K562 (cell line): ENCODE measurements around the gene SLC30A7. TPM values are rescaled to one million over a fixed set of nuclear protein-coding genes. Genes with fewer than 3 reads are reported as not detected.
A peak's percentile ranks its signal among the peaks of the same experiment; 100 is the strongest.

ENCODE experiments used
- ATAC-seq: fragments of 200-7000 bp; cut with Tn5 transposase; 3 replicates; pipeline ENCODE4 v1.9.1; 2020; ENCODE audit warnings: moderate library complexity
- BruUV-seq: library from RNA; stranded (reverse); fragments of 400-500 nt; replicated peaks from 2 replicates; lab custom pipeline; 2021; lab: Mats Ljungman, UMichigan
- CTCF ChIA-PET: fragments of 300-600 bp; formaldehyde crosslinking; extraction: SDS; loops from one replicate; lab custom pipeline; 2021; ENCODE audit warnings: low intra/inter-chr PET ratio; lab: Yijun Ruan, JAX
- POLR2A ChIA-PET: fragments of 300-600, 350-650 bp; sonication (Branson Sonifier 250); formaldehyde crosslinking; extraction: SDS; loops from one replicate; lab custom pipeline; 2021; ENCODE audit warnings: antibody characterized with exemption, inconsistent platforms; lab: Yijun Ruan, JAX
- DNase-seq, 4 experiments: peaks; one replicate each; pipeline versions ENCODE4 v3.0.0 to v3.0.0-alpha.2; 2011 to 2018; ENCODE audit warnings: low spot score in 3 of 4, mixed read lengths in 3 of 4; ENCODE audit errors: extremely low read depth in 1 of 4
- FAIRE-seq: peaks from 2 replicates; lab custom pipeline; 2011; peaks lifted over from hg19 to GRCh38; lab: Jason Lieb, UNC
- H2AFZ ChIP-seq: 2 replicates; pipeline ENCODE4 v1.6.0; 2011; ENCODE audit warnings: low read depth, low read length, control low read depth, inconsistent platforms
- H3K27ac ChIP-seq: fragments of 200-600 bp; 3 replicates; pipeline ENCODE4 v1.8.0; 2011; ENCODE audit warnings: low read depth, mild to moderate bottlenecking, control low read depth, inconsistent platforms, low read length, moderate library complexity, mixed read lengths; ENCODE audit errors: extremely low read depth
- H3K27me3 ChIP-seq, 2 experiments: fragments of 300-600 bp in 1 of 2; 2 replicates in 1 of 2; 3 replicates in 1 of 2; pipeline versions ENCODE4 v1.6.0 to v1.8.0; 2011; ENCODE audit warnings: inconsistent platforms in 2 of 2, low read length in 2 of 2, mild to moderate bottlenecking in 1 of 2, mixed read lengths in 1 of 2, moderate library complexity in 1 of 2; ENCODE audit not compliant: control insufficient read depth in 2 of 2, insufficient read depth in 2 of 2
- H3K36me3 ChIP-seq: fragments of 300-600 bp; 3 replicates; pipeline ENCODE4 v1.8.0; 2011; ENCODE audit warnings: mild to moderate bottlenecking, low read length, inconsistent platforms; ENCODE audit not compliant: control insufficient read depth, insufficient read depth
- H3K4me1 ChIP-seq, 2 experiments: fragments of 200-600 bp in 1 of 2; replicated peaks in 1 of 2; 2 replicates in 1 of 2; 3 replicates in 1 of 2; pipeline versions ENCODE4 v1.5.1 to v1.8.0; 2011; ENCODE audit warnings: inconsistent platforms in 2 of 2, low read length in 2 of 2, mild to moderate bottlenecking in 1 of 2, mixed read lengths in 1 of 2, moderate library complexity in 1 of 2; ENCODE audit not compliant: control insufficient read depth in 2 of 2, insufficient read depth in 2 of 2
- H3K4me2 ChIP-seq: 2 replicates; pipeline ENCODE4 v1.6.1; 2011; ENCODE audit warnings: low read length, control low read depth, inconsistent platforms, mixed read lengths; ENCODE audit not compliant: insufficient read depth
- H3K4me3 ChIP-seq: fragments of 200-600 bp; sonication (generic), shearing (Covaris generic); 2 replicates; pipeline ENCODE4 v1.5.1; 2016; ENCODE audit warnings: control low read depth, inconsistent platforms
- H3K79me2 ChIP-seq: fragments of 200-600 bp; 3 replicates; pipeline ENCODE4 v1.8.0; 2011; ENCODE audit warnings: low read length, inconsistent platforms; ENCODE audit not compliant: control insufficient read depth, insufficient read depth
- H3K9ac ChIP-seq, 2 experiments: 2 replicates each; pipeline versions ENCODE4 v1.6.0 to v1.6.1; 2011; ENCODE audit warnings: low read depth in 2 of 2, low read length in 2 of 2, control low read depth in 1 of 2, inconsistent platforms in 1 of 2, mild to moderate bottlenecking in 1 of 2, mixed read lengths in 1 of 2; ENCODE audit not compliant: insufficient read depth in 1 of 2
- H3K9me1 ChIP-seq: one replicate; pipeline ENCODE4 v1.6.0; 2011; ENCODE audit warnings: inconsistent platforms, mild to moderate bottlenecking, low read length, moderate library complexity; ENCODE audit not compliant: control insufficient read depth, insufficient read depth
- H3K9me3 ChIP-seq: replicated peaks from 2 replicates; pipeline ENCODE4 v1.5.1; 2011; ENCODE audit warnings: low read depth, low read length, inconsistent platforms; ENCODE audit not compliant: control insufficient read depth, insufficient read depth
- H4K20me1 ChIP-seq: replicated peaks from 2 replicates; pipeline ENCODE4 v1.6.1; 2011; ENCODE audit warnings: low read length, inconsistent platforms, mixed read lengths; ENCODE audit not compliant: control insufficient read depth, insufficient read depth
- ASH1L ChIP-seq: fragments of 450-650 bp; IDR thresholded peaks from 2 replicates; pipeline ENCODE4 v1.6.1; 2018; ENCODE audit warnings: borderline replicate concordance, mild to moderate bottlenecking, low read depth; ENCODE audit not compliant: partially characterized antibody
- ATF4 ChIP-seq: fragments of 450-650 bp; formaldehyde crosslinking; IDR thresholded peaks from 2 replicates; pipeline ENCODE4 v1.4.0; 2022; ENCODE audit warnings: mild to moderate bottlenecking, moderate library complexity
- E2F1 ChIP-seq: sonication (generic); formaldehyde crosslinking; IDR thresholded peaks from 2 replicates; pipeline ENCODE4 v1.8.1; 2023; ENCODE audit warnings: mild to moderate bottlenecking, missing genetic modification reagents, moderate library complexity
- MEF2A ChIP-seq: IDR thresholded peaks from 2 replicates; pipeline ENCODE4 v1.6.1; 2011; ENCODE audit warnings: low read depth, mild to moderate bottlenecking, low read length, moderate library complexity; ENCODE audit not compliant: control insufficient read depth
- MYC ChIP-seq, 2 experiments: fragments of 250-450 bp in 1 of 2; sonication (Bioruptor Pico) in 1 of 2; IDR thresholded peaks; 2 replicates each; pipeline versions ENCODE4 v1.5.1 to v1.6.1; 2012 to 2021; ENCODE audit warnings: low read depth in 2 of 2, borderline replicate concordance in 1 of 2, improper control_type of control experiment in 1 of 2, low read length in 1 of 2, mild to moderate bottlenecking in 1 of 2, moderate library complexity in 1 of 2
- NCOA1 ChIP-seq: fragments of 450-650 bp; IDR thresholded peaks from 2 replicates; pipeline ENCODE4 v1.6.1; 2016; ENCODE audit warnings: low read depth
- NR2F6 ChIP-seq: fragments of 450-650 bp; formaldehyde crosslinking; IDR thresholded peaks from 2 replicates; pipeline ENCODE4 v1.4.0; 2020; ENCODE audit warnings: mild to moderate bottlenecking
- PCBP1 ChIP-seq: fragments of 200-400 bp; formaldehyde crosslinking; IDR thresholded peaks from 2 replicates; pipeline ENCODE4 v1.6.1; 2018; ENCODE audit warnings: mild to moderate bottlenecking, low read depth, low read length; ENCODE audit not compliant: poor library complexity, severe bottlenecking
- PHF21A ChIP-seq: fragments of 450-650 bp; IDR thresholded peaks from 2 replicates; pipeline ENCODE4 v1.6.1; 2017; ENCODE audit warnings: low read depth, borderline replicate concordance
- RBM22 ChIP-seq: fragments of 200-400 bp; formaldehyde crosslinking; IDR thresholded peaks from 2 replicates; pipeline ENCODE4 v1.6.1; 2018; ENCODE audit warnings: low read length, low read depth; ENCODE audit not compliant: poor library complexity, severe bottlenecking
- RBM39 ChIP-seq: fragments of 200-400 bp; formaldehyde crosslinking; optimal IDR thresholded peaks from 2 replicates; pipeline ENCODE3; 2018; ENCODE audit warnings: low read depth, low read length
- SIX5 ChIP-seq, 2 experiments: IDR thresholded peaks; 2 replicates each; pipeline ENCODE4 v1.6.1; 2011; ENCODE audit warnings: low read length in 2 of 2, borderline replicate concordance in 1 of 2, low read depth in 1 of 2, mild to moderate bottlenecking in 1 of 2, moderate library complexity in 1 of 2; ENCODE audit not compliant: insufficient read depth in 1 of 2
- SNAPC5 ChIP-seq: fragments of 250-450 bp; sonication (Bioruptor Pico); IDR thresholded peaks from 2 replicates; pipeline ENCODE4 v1.8.0; 2021; ENCODE audit warnings: moderate library complexity, mild to moderate bottlenecking, inconsistent platforms
- SUPT5H ChIP-seq: fragments of 450-650 bp; IDR thresholded peaks from 2 replicates; pipeline ENCODE4 v1.6.1; 2016
- TAF1 ChIP-seq: IDR thresholded peaks from 2 replicates; pipeline ENCODE4 v1.6.1; 2011; ENCODE audit warnings: mild to moderate bottlenecking, low read length, moderate library complexity; ENCODE audit not compliant: insufficient read depth, control insufficient read depth, severe bottlenecking; ENCODE audit errors: extremely low read depth
- TCF15 ChIP-seq: fragments of 250-450 bp; sonication (Bioruptor Pico); IDR thresholded peaks from 2 replicates; pipeline ENCODE4 v1.8.0; 2022; ENCODE audit warnings: moderate library complexity, mild to moderate bottlenecking, inconsistent platforms
- TRIM28 ChIP-seq: fragments of 450-650 bp; IDR thresholded peaks from 2 replicates; pipeline ENCODE4 v1.6.1; 2017
- ZNF444 ChIP-seq: fragments of 250-450 bp; sonication (Bioruptor Pico); IDR thresholded peaks from 2 replicates; pipeline ENCODE4 v1.4.0; 2020; ENCODE audit warnings: mild to moderate bottlenecking, moderate library complexity
- WGBS: fragments of 100-300 bp; shearing (Covaris generic); methylation state at CpG from one replicate; pipeline ENCODE4 v1.1.6; 2016; ENCODE audit warnings: low coverage, mixed read lengths; ENCODE audit not compliant: insufficient coverage; ENCODE audit errors: missing lambda C conversion rate; 5-methylcytosine and 5-hydroxymethylcytosine counted together
- in situ Hi-C: fragments of 300-500 bp; cut with MboI; formaldehyde crosslinking; loops from 4 replicates; pipeline ENCODE4 v1.15.0; 2018; ENCODE audit warnings: inconsistent platforms, mixed read lengths
- intact Hi-C: fragments of 100-400 bp; cut with micrococcal nuclease; formaldehyde crosslinking; loops from 2 replicates; pipeline ENCODE4 v1.14.2; 2022
- polyA plus RNA-seq, 8 experiments: library from polyadenylated mRNA; depleted of rRNA in 4 of 8; stranded (reverse) in 5 of 8; unstranded in 3 of 8; fragments of >200 nt; fragmentation: Nextera tagmentation in 2 of 8; fragmentation: Illumina TruSeq in 1 of 8; extraction: Ambion mirVana in 2 of 8; extraction: Trizol in 1 of 8; gene quantifications; 2 replicates each; pipeline versions ENCODE4 v1.2.1 to v1.2.3, GENCODE V29; 2011 to 2014; ENCODE audit warnings: inconsistent platforms in 1 of 8, missing spikeins in 1 of 8
- total RNA-seq, 7 experiments: library from RNA; depleted of rRNA in 6 of 7; stranded (reverse); fragments of >200 nt in 6 of 7; fragmentation: Illumina TruSeq in 2 of 7; extraction: Trizol in 2 of 7; gene quantifications; 2 replicates each; pipeline versions ENCODE4 v1.2.1 to v1.2.3, GENCODE V29; 2011 to 2021; ENCODE audit warnings: low replicate concordance in 1 of 7

The SLC30A7 gene
- total and polyA plus RNA-seq, 9 of the 15 experiments (the other 6 are each of a cell fraction or from before 2014, with no cell fraction given) = 3.5 to 17.1 (median 7.2) TPM

- TF ChIP-seq SIX5 (IDR thresholded peaks at IDR 0.05; ENCODE audit: borderline replicate concordance in 1 of 2, insufficient read depth in 1 of 2, low read depth in 1 of 2, low read length in 2 of 2) (no peak), E2F1 (CRISPR knock-in tag) (no peak), RBM39 (no peak), ATF4 (CRISPR knock-in tag) (no peak)
- TF ChIP-seq, all 486 proteins: peak for 0
Observed at GRCh38 chr1:100926240-100926639, 30.4 kb downstream of the SLC30A7 start (continued).

GRCh38 chr1:100927276-100927675, 31.4 kb downstream of the SLC30A7 start:
- POLR2A ChIA-PET = no interaction called here
- H4K20me1 ChIP-seq = no peaks in the 10 kb centered on the region
- H3K4me3 ChIP-seq = no peak overlapping the region
- no peaks in the 10 kb centered on the region for H3K79me2 ChIP-seq
- intact Hi-C loops = loop anchor here (5.0 kb wide), 1 partner anchor 210 kb away; no protein-coding TSS in a partner anchor
- peaks cover 56% of the 10 kb centered on the region for H3K36me3 ChIP-seq
- H3K27ac ChIP-seq = peak overlapping the region; percentile 35; the same call in 1 of the 3 replicates
- no peak overlapping the region for H3K4me2 ChIP-seq
- no peaks in the 10 kb centered on the region for H3K9me3 ChIP-seq
- H2AFZ ChIP-seq = no peak overlapping the region
- FAIRE-seq (no peak), ATAC-seq (no peak), DNase-seq (no peak)
- no TSS peak for BruUV-seq
- CTCF ChIA-PET = no interaction called here
- no peaks in the 10 kb centered on the region for H3K4me1 ChIP-seq
- WGBS = 52% methylated on average over 2 of the region's 2 CpGs
- in situ Hi-C loops = no loop called here
- no peaks in the 10 kb centered on the region for H3K27me3 ChIP-seq
- no peaks in the 10 kb centered on the region for H3K9me1 ChIP-seq
- H3K9ac ChIP-seq = no peak overlapping the region
- TF ChIP-seq ZNF444 (CRISPR knock-in tag) (no peak), MEF2A (no peak), RBM22 (no peak), TCF15 (CRISPR knock-in tag) (no peak), NR2F6 (CRISPR knock-in tag) (no peak), PCBP1 (no peak), NCOA1 (no peak), TRIM28 (no peak), PHF21A (no peak), MYC (IDR thresholded peaks at IDR 0.05; ENCODE audit: low read depth, low read length) (no peak), MYC (CRISPR knock-in tag; IDR thresholded peaks at IDR 0.05; ENCODE audit: borderline replicate concordance, low read depth) (no peak), SNAPC5 (no peak), ASH1L (no peak), TAF1 (no peak), SUPT5H (no peak)
